GM21786 (cell line): ENCODE measurements around the gene ASAH2B.
"Not testable (repeated sequence)": the region's sequence is repeated elsewhere in the genome, so short reads cannot be mapped to it uniquely, and the experiment has no call there.

Experiments used
- ATAC-seq: cut with Tn5 transposase; IDR thresholded peaks from one replicate; pipeline ENCODE4 v1.9.1; 2021; ENCODE audit not compliant: unreplicated experiment

ASAH2B gene

DNA sequence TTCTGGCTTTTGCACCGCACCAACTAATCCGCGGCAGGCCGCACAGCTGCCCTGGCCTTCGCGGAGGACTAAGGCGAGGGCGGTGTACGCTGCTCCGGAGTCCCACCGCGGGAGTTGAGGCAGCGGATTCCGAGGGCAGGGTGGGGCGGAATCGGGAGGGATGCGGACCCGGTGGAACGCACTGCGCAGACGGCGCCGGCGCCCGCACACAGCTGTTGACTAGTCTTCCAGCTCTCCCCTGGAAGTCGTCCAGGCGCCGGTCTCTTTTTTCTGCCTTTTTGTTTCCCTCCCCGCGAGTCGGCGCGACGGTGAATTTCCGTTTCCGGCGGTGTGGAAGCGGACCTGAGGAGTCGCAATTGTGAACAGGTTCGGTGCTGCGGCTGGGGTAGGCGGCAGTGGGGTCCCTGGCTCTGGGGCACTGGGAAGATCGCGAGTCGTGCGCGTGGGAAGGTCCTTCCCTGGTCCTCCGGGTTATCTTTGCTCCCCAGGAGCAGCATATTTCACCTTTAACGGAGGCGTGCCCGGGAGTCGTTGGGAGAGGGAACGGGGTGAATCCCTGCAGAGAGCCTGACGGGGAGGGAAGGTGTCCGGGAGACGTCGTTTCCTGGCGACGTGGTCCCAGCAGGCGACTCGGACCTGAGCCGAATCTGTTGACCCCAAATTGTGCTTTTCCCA, at the start of gene ASAH2B:
ASAH2B (plus strand) TSS at position 319 of the 675 bp plus-strand sequence. CDS start 5,195 bp downstream, outside the sequence.
- peak; percentile 75 for ATAC-seq

DNA sequence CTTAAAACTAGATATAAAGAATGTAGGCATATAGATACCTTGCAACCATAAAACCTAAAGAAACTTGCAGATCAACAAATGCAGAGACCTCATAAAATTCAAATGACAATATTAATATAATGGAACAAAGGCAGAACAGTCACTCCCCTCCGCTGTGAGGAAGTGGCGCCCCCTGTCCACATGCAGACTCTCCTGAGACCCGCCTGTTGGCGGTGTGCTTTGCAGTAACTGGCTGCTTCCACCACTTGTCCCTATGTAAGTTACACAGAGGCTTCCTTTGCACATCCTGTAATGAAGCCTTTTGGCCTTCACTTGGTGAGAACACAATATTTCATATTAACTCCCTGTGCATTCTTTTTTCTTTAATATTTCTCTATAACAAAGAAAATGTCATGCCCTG, 41.9 kb upstream of the ASAH2B start:
- ATAC-seq = not testable (repeated sequence)

DNA sequence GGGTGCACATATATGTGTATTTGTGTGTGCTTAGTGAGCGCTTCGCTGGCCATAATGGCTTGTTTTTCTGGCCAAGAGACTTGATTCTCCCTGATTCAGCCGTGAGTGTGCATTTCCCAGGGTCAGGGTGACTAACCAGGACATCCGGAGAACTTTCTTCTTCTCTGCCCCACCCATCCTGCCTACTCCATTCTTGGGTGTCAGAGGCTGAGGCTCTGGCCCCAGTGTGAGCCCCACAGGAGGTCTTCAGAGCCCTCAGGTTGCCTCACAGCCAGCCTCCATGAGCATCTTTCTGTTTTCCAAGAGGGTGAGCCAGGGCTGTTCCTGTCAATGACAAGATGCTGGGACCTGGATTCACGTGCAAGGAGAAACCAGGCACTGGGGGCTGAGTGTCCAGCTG, 37.8 kb upstream of the ASAH2B start:
- ATAC-seq = not testable (repeated sequence)

DNA sequence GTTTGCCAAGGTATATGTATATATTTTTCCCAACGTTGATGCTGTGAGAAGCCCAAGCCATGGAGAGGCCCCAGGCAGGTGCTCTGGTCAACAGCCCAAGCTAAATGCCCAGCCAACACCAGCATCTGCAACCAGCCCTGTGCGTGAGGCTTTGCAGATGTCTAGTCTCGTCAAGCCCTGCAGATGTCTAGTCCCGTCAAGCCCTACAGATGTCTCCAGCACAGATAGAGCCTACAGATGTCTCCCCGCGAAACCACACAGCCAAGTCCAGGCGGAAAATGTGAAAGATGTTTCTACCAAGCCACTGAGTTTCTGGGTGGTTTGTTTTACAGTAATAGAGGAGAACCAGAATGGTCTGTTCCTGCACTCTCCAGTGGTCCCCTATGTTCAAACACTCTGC, 36.7 kb upstream of the ASAH2B start:
- ATAC-seq = not testable (repeated sequence)

DNA sequence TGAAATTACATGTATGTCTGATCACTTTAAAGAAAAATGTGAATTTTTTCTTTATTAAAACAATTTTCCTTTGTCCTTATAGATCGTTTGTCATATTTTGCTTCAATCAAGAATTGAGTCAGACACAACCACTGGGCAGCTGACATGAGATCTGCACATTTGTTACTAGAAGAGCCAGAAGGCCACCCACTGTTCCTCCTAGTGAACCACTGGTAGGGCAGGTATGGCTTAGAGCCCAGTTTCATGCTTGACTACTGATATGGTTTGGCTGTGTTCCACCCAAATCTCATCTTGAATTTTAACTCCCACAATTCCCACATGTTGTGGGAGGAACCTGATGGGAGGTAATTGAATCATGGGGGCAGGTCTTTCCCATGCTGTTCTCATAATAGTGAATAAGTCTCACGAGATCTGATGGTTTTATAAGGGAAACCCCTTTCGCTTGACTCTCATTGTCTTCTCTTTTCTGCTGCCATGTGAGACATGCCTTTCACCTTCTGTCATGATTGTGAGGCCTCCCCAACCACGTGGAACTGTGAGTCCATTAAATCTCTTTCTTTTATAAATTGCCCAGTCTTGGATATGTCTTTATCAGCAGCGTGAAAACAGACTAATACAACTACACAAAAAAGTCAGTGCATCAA, 35.2 kb upstream of the ASAH2B start:
- not testable (repeated sequence) for ATAC-seq

DNA sequence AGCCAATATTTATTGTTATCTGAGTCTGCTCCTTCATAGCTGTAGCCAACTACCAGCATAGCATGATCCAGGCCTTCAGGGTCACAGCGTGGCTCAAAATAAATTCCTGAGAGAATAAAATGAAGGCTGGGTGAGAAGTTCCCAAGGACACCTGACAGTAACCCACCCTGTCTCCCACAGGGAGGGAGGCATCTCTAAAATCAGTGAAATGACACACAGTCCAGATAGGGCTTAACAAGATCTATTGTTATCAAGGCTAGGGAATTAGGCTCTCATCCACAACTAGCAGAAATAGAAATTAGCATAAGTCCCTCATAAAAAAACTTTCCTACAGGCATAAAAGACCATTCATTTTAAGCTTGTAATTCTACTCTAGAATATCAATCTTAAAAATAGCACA, 33.7 kb upstream of the ASAH2B start:
- ATAC-seq = not testable (repeated sequence)

DNA sequence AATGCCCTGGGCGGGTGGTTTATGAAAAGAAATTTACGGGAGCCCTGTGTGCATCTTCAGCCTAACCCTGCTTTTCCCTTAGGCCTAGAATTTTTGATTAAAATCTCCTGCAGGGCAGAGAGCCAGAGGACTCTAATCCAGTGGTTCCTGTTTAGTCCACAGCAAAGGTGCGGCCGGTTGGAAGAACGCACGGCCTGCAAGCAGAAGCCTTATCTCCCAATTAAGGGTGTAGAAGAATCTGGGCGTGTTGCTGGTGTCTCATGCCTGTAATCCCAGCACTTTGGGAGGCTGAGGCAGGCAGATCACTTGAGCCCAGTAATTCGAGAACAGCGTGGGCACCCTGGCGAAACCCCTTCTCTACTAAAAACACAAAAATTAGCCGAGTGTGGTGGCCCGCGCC, 29.5 kb upstream of the ASAH2B start:
- not testable (repeated sequence) for ATAC-seq

DNA sequence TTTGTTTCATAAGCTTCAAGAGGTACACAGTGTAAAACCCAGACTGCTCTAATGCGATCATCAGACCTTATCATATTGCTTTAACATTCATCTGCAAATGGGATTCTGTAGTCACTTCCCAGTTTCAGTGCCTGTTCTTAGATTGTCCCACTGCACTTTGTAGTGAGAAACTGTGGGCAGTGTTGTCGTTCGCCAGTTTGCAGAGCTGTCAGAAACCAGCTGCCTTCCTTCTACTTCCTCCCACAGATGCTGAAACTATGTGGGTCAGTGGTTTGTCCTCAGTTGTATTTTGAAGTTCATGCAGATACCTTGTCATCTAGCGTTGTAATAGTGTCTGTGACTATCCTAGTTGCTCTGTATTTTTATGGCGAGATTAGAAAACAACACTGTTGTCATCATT, 15.9 kb upstream of the ASAH2B start:
- ATAC-seq = peak; percentile 53

DNA sequence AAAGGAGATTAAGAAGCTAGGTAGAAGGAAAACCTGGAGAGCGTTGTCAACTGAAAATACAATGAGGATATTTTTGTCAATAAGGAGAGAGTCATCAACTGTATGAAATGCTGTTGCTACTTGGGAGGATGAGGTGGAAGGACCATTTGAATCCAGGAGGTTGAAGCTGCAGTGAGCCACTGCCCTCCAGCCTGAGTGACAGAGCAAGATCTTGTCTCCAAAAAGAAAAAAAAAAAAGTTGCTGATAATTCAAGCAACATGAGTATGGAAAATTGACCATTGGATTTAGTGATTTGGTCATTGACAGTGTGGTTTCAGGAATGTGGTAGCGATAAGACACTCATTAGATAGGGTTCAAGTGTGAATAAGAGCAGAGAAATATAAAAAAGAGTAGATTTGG, 11.6 kb upstream of the ASAH2B start:
- ATAC-seq = not testable (repeated sequence)

DNA sequence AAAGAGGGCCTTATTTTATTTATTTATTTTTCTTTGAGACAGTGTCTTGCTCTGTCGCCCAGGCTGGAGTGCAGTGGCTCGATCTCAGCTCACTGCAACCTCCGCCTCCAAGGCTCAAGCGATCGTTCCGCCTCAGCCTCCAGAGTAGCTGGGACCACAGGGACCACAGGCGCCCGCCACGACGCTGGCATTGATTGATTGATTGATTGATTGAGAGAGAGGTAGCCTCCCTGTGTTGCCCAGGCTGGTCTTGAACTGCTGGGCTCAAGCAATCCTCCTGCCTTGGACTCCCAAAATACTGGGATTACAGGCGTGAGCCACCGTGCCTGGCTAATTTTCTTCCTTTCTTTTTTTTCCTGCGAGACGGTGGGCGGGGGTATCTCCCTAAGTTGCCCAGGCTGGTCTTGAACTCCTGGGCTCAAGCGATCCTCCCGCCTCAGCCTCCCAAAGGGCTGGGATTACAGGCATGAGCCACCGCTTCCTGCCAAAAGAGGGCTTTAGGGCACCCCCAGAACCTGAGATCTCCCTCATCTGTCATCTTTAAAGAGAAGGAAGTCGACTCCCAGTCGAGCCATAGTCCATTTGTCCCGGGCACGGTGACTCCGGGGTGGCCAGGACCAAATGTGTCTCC, 634 bp upstream of the ASAH2B start:
- ATAC-seq = not testable (repeated sequence)

DNA sequence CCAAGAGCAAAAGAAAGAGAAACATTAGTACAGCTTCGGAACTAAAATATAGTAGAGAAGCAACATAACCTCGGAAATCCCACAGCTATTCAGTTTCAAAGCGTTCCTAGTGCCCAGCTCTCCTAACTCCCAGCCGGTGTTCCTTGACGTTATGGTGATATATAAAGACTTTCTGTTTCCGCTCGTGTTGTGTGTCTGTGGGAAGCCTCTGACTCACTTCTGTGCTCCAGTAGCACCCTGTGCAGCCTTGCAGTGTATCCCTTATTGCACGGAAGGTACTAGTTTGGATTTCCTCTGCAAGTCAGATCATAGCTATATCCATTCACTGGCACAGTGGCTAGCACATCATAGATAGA, 535 bp downstream of the ASAH2B start:
- ATAC-seq = peak; percentile 35

DNA sequence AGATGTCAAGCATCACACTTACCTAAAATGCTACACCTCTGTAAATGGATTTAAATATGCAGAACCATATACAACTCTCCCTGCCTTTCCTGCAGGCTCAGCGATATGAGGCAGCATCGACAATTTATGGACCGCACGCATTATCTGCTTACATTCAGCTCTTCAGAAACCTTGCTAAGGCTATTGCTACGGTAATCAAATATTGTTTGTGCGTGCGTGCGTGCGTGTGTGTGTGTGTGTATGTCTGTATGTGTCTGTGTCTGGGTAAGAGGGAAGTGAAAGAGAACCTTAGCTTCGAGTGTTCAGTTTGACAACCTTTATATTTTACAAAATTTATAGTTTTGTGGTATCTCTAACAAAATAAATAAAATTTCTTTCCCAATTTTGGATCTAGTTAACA, 3.1 kb downstream of the ASAH2B start:
- not testable (repeated sequence) for ATAC-seq

DNA sequence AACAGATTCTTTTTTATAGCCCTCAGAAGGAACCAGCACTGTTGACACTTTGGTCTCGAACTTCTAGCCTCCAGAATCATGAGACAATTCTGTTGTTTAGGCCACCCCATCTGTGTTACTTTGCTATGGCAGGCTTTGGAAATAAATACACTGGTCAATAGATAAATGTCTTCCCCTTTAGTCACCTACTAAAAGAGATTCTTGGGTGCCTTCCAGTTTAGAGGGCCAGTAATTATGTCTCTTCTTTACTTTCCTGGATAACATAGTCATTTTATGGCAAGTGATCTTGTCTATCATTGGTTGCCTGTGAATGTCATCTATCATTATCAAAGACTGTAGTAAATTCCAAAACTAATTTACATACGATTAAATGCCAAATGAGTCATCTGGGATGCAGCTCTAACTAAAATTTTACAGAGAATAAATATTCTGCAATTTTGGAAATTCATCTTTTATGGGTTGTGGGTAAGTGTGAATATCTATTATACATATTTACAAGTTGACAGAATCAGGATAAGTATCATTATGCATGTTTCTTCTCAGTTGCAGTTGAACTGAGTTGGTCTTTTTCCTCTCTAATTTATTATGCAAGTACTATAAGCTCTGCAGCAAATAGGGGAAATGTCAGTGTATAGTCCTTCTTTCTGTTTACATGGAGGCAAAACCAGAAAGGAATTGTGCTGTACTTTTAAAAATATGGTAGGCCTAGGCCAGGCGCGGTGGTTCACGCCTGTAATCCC, 27.2 kb downstream of the ASAH2B start:
- ATAC-seq = not testable (repeated sequence)

DNA sequence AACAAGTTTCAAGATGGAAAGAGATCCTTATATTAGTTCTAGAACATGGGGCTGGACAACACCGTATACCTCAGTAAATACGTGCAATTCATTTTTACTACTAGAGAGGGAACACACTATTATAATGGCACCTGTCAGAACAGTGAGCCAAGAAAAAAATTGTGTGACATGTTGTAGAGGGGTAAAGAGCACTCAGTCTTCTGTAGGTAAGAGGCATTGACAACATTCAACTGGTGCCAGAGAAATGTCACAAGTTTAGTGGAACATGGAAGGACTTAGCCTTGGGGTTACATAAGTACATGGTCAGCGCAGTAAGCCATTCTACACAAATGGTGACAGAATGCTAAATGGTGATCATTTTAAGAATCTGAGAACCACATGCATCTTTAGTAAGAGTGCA, 32.3 kb downstream of the ASAH2B start:
- ATAC-seq = not testable (repeated sequence)

DNA sequence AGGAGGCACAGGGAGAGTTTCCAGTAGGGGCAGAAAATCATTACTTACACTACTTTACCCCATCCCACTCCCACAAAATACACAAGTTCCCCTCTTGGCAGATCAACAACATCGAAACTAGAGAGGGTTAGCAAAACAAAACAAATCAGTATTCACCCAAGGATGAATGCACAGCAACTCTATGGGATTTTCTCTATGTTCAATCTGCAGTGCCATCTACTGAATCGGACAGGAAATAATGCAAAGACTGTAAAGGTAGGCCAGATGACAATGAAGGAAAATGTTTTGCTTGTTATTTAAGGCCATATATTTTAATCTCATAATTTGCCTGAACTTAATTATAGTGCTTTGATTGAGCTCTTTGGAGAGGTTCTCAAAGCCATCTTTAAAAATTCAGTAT, 35.1 kb downstream of the ASAH2B start:
- not testable (repeated sequence) for ATAC-seq

DNA sequence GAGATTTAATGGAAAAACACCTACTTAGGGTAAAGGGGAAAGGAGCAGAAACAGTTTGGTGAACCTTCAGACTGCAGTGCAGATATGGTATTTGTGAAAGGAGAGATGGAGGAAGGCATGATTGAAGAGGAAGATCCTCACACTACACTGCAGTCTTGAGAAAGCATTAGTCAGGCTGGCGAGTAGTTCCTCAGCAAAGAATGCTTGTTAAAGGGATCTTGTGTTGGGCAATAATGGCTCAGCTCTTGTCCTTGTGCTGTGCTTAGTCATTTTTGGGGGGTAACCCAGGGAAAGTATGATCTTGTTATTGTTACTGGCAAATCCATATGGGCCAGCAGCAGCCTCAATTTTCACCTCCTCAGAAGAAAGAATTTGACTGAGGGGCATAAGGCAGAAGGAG, 40.3 kb downstream of the ASAH2B start:
- ATAC-seq = not testable (repeated sequence)

DNA sequence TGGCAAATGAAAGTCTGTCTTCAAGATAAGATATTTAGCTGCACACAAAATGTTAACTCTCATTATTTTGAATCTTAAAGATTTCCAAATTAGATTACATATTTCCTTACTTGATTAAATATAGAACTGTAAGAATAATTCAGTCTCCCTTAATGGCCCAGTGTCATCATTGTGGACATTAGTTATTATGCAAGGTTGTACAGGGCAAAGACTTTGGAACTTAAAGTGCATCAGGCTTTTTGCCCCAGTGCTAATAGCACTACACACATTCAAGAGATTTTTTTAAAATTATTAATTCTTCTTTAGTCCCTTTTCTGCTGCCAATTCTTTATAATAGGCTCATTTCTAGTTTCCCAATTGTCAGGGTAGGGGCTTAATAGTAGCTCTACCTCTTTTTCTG, 42.3 kb downstream of the ASAH2B start:
- not testable (repeated sequence) for ATAC-seq

DNA sequence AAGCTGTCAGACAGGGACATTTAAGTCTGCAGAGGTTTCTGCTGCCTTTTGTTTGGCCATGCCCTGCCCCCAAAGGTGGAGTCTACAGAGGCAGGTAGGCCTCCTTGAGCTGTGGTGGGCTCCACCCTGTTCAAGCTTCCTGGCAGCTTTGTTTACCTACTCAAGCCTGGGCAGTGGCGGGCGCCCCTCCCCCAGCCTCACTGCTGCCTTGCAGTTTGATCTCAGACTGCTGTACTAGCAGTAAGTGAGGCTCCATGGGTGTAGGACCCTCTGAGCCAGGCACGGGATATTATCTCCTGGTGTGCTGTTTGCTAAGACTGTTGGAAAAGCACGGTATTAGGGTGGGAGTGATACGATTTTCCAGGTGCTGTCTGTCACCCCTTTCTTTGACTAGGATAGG, 48.2 kb downstream of the ASAH2B start:
- not testable (repeated sequence) for ATAC-seq

DNA sequence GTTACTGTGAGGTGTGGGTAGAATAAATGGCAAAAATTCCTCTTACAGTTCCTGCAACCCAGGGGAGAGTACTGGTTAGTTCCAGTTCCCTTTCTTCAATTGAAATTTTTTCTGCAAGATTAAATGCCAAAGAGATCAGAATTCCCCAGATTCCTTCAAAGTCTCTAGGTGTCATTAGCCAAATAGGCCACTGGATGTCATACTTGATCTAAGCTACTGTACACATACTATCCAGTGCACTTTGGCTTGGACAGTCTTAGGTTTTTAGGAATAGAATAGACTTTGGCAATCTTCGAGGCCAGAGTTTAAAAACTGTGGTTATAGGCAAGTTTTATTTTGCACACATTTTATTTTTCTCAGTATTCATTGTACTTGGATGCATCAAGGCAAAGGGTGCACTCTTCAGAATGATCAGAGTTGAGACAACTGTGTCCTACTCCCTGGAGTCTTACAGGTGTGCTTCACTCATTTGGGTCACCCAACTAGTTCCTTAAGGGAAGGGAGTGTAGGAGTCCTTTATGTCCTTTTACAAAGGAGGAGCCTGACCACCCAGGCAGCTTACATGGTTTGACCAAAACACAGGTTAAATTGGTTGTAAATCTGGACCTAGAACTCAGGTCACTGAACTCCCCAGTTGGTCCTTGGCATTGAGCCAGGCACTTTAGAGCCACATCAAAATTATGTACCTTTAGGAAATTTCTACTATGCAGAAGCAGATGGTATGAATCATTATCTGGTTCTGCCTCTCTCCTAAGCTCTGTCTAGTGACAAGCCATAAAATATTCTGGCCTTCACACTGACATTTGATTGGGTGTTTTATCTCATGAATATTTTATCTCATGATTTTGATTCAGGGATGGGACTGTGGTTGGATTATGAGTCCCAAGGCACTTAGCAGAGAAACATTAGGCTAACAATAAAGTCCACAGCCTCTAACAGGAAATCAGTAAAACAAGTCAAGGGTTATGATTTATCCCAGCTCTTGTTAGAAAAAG, 49.5 kb downstream of the ASAH2B start:
- no peak for ATAC-seq

DNA sequence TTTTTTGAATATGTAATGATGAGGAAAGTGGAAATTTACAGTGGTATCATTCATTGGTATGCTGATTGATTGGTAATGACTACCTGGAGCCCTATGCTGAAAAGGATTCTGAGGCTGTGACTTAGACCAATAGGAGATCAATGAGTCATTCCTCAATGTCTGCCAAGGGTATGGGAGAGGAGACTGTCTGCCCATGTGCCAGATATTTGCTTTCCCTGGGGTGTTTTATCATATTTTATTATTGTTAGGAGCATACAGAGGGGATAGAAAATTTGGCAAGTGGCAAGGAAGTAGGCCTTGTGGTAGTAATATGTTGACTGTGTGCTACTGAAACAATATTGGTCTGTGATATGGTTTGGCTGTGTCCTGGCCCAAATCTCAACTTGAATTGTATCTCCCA, 54.8 kb downstream of the ASAH2B start:
- no peak for ATAC-seq
